ENCODE data around the gene H1-8.

- TF ChIP-seq POLR2A (IDR thresholded peaks at IDR 0.05): no peak
- TF ChIP-seq CTCF (IDR thresholded peaks at IDR 0.05): no peak
Measured at GRCh38 chr3:129575233-129575996, 32.4 kb downstream of the H1-8 start.
